Measurements from ENCODE around the gene CWH43. TPM values are rescaled to one million over a fixed set of nuclear protein-coding genes. Genes with fewer than 3 reads are reported as not detected.
"Not testable (repeated sequence)": the region's sequence is repeated elsewhere in the genome, so short reads cannot be mapped to it uniquely, and the experiment has no call there.

The CWH43 gene
- total and polyA plus RNA-seq, 10 of the 15 experiments (the other 5 are each of a cell fraction or from before 2014, with no cell fraction given) = not detected

- H3K4me3 ChIP-seq; CTCF ChIA-PET; in situ Hi-C loops (cut with MboI); POLR2A ChIA-PET; H3K36me3 ChIP-seq (ENCODE audit: control insufficient read depth in 2 of 2, insufficient read depth in 2 of 2, low read length in 1 of 2); H3K4me1 ChIP-seq (ENCODE audit: control insufficient read depth, insufficient read depth, low read length); H3K9me3 ChIP-seq (replicated peaks; ENCODE audit: control insufficient read depth, insufficient read depth, low read length); ATAC-seq; H3K27ac ChIP-seq (ENCODE audit: control insufficient read depth, insufficient read depth); H3K4me2 ChIP-seq (ENCODE audit: control insufficient read depth, insufficient read depth); H3K27me3 ChIP-seq (replicated peaks in 1 of 2; ENCODE audit: control insufficient read depth in 2 of 2, insufficient read depth in 2 of 2, low read length in 1 of 2); FAIRE-seq; DNase-seq (ENCODE audit: low read depth, low spot score); H3K9ac ChIP-seq (ENCODE audit: control insufficient read depth, insufficient read depth, low read length); SMC1A ChIA-PET (ENCODE audit: uncharacterized antibody, unreplicated experiment); H3K79me2 ChIP-seq (ENCODE audit: control insufficient read depth, insufficient read depth, low read length); BruUV-seq (replicated peaks); RAD21 ChIA-PET (ENCODE audit: unreplicated experiment); H4K20me1 ChIP-seq (ENCODE audit: control insufficient read depth, insufficient read depth); intact Hi-C loops (cut with micrococcal nuclease; ENCODE audit: unreplicated experiment); H2AFZ ChIP-seq (ENCODE audit: control insufficient read depth, low read depth, low read length): not testable (repeated sequence)
- WGBS (ENCODE audit: insufficient coverage, insufficient replicate concordance, low lambda C conversion rate, missing lambda C conversion rate) = 58% methylated on average over 2 of the region's 2 CpGs
These were observed 2.1 kb upstream of the CWH43 start for GRCh38 chr4:48984005-48984404.

- Histone ChIP-seq H3K4me2 (ENCODE audit: control insufficient read depth, insufficient read depth) (no peak overlapping the region), H3K4me1 (ENCODE audit: control insufficient read depth, insufficient read depth, low read length) (no peaks in the 10 kb centered on the region), H3K27ac (ENCODE audit: control insufficient read depth, insufficient read depth) (no peak overlapping the region), H3K27me3 (replicated peaks in 1 of 2; ENCODE audit: control insufficient read depth in 2 of 2, insufficient read depth in 2 of 2, low read length in 1 of 2) (no peaks in the 10 kb centered on the region), H3K36me3 (ENCODE audit: control insufficient read depth in 2 of 2, insufficient read depth in 2 of 2, low read length in 1 of 2) (no peaks in the 10 kb centered on the region), H3K9ac (ENCODE audit: control insufficient read depth, insufficient read depth, low read length) (no peak overlapping the region), H4K20me1 (ENCODE audit: control insufficient read depth, insufficient read depth) (no peaks in the 10 kb centered on the region), H2AFZ (ENCODE audit: control insufficient read depth, low read depth, low read length) (no peak overlapping the region), H3K4me3 (no peak overlapping the region), H3K79me2 (ENCODE audit: control insufficient read depth, insufficient read depth, low read length) (no peaks in the 10 kb centered on the region), H3K9me3 (replicated peaks; ENCODE audit: control insufficient read depth, insufficient read depth, low read length) (no peaks in the 10 kb centered on the region)
- no peak for DNase-seq (ENCODE audit: low read depth, low spot score)
- intact Hi-C loops (cut with micrococcal nuclease; ENCODE audit: unreplicated experiment) = no loop called here
- RAD21 ChIA-PET (ENCODE audit: unreplicated experiment) = no interaction called here
- SMC1A ChIA-PET (ENCODE audit: uncharacterized antibody, unreplicated experiment) = no interaction called here
- TF ChIP-seq NKRF (conservative IDR thresholded peaks at IDR 0.05) (no peak), CEBPZ (IDR thresholded peaks at IDR 0.05; ENCODE audit: low read depth, low read length) (no peak), PBX3 (IDR thresholded peaks at IDR 0.05; ENCODE audit: insufficient replicate concordance, low read depth, low read length) (no peak)
- BruUV-seq (replicated peaks) = no TSS peak
- in situ Hi-C loops (cut with MboI) = no loop called here
- CTCF ChIA-PET = no interaction called here
- no peak for ATAC-seq
- no peak for FAIRE-seq
- POLR2A ChIA-PET = no interaction called here
- WGBS (ENCODE audit: insufficient coverage, insufficient replicate concordance, low lambda C conversion rate, missing lambda C conversion rate) = 53% methylated on average over 18 of the region's 18 CpGs
These were observed 486 bp upstream of the CWH43 start for GRCh38 chr4:48985602-48985975.

Measured in GM12878 (cell line).